Stimulated activated effector memory CD8-positive, alpha-beta T cell treated with anti-CD3 and anti-CD28 coated beads, Interleukin-12 subunit alpha, Interleukin-12 subunit beta, amount 100 ng/mL, for 72 hours (primary cell): ENCODE measurements around the gene ZNF888.

ENCODE experiments used
- ATAC-seq: fragments of 150-1000 bp; cut with Tn5 transposase; 2 replicates; pipeline ENCODE4 v1.10.0; 2021
- DNase-seq, 2 donors: peaks; one replicate each; pipeline ENCODE4 v3.0.0; 2021 to 2022; ENCODE audit warnings: low spot score in 2 of 2
- H3K27ac Mint-ChIP-seq: one replicate; pipeline ENCODE4 v1.8.0; 2022; ENCODE audit warnings: mild to moderate bottlenecking, mixed read lengths
- H3K36me3 Mint-ChIP-seq: one replicate; pipeline ENCODE4 v1.8.0; 2022; ENCODE audit warnings: mild to moderate bottlenecking, mixed read lengths
- H3K4me1 Mint-ChIP-seq: one replicate; pipeline ENCODE4 v1.8.0; 2022; ENCODE audit warnings: mixed read lengths
- H3K4me3 Mint-ChIP-seq: one replicate; pipeline ENCODE4 v1.8.0; 2022; ENCODE audit warnings: mild to moderate bottlenecking, mixed read lengths
- H3K9me3 Mint-ChIP-seq: one replicate; pipeline ENCODE4 v1.8.0; 2022; ENCODE audit warnings: mixed read lengths

ZNF888 gene

DNA sequence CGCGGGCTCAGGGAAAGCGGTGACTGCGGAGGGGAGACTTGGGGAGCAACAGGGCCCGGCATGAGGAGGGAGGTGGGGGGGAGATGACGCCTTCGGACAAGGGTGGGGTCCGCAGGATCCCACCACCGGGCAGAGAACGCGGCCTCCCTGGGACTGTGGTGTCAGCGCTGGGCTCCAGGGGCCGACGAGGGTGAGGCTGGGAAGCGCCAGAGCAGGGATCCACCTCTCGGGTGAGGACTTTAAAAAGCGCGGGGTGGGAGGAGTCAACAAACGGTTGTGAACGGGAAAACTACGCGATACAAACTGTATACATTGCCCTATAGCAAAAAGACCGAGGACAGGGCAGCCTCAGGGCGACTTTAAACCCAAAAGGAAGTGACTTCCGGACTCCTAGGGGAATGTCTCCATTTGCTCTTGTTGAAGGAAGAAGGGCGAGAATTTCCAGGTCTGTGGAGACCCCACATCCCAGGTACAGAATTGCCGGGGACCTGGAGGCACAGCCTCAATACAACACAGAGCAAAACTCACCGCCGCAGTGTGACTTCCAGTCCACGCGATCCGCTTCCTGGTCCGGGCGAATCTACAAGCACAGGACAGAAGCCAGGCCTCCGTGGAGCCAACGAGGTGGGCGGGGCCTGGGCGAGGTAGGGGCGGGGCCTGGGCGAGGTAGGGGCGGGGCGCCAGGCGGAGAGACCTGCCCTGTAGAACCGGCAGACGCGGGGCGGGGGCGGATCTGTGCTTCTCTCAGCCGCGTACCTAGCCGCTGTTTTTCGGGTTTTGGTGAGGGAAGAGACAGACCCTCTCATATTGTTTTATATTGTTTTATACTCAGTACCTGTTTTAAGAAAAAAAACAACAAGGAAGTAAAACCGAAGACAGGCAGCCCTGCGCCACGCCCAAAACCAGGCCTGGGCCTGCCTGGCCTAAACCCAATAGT is at the start of gene ZNF888:
Gene ZNF888, minus strand, starts transcription at position 588 of the 937 bp plus-strand sequence. CDS start 5,555 bp downstream, outside the sequence.
- Mint-ChIP-seq H3K9me3 (no peaks in the 10 kb centered on the region), H3K4me1 (peaks cover 29% of the 10 kb centered on the region), H3K4me3 (peak within 1 kb of the TSS; percentile 82), H3K27ac (peak within 1 kb of the TSS; percentile 94), H3K36me3 (peaks cover 24% of the 10 kb centered on the region)
- DNase-seq = peak; percentile 81 to 86
- peak; percentile 100 for ATAC-seq

DNA sequence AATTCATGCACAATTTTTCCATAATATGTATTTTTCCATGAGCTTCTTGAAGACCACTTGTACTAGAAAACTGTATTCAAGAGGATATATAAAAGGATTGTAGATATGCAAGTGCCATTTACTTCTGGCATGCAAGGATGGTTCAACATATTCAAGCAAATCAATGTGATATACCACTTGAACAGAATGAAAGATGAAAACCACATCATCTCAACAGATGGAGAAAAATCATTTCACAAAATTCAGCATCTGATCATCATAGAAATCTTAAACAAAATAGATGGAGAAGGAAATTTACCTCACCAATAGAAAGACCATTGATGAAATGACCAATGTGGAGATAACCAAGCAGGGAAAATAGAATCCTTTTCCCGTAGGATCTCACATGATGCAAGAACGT is 44.5 kb upstream of the ZNF888 start:
- H3K9me3 Mint-ChIP-seq = peaks cover 10% of the 10 kb centered on the region
- DNase-seq (no peak), ATAC-seq (no peak)
- peaks cover 5% of the 10 kb centered on the region for H3K36me3 Mint-ChIP-seq
- no peak overlapping the region for H3K4me3 Mint-ChIP-seq
- peaks cover 11% of the 10 kb centered on the region for H3K4me1 Mint-ChIP-seq
- no peak overlapping the region for H3K27ac Mint-ChIP-seq

DNA sequence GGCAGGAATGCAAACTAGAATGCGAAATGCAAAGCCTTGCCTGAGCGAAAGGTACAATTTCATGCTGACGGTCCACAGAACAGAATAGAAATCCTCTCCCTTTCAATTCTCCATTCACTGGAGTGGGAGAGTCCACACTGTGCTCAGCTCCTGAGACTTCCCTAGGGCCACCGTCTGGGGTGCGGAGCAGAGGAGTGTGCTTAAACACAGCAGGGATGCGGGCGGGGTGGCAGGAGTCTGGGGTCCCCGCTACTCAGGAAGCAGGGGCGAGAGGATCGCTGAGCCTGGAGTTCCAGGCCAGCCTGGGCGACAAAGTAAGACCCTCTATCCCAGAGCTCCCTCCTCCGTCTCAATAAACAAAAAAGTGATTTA is 40.0 kb upstream of the ZNF888 start:
- ATAC-seq = peak; percentile 14
- H3K4me1 Mint-ChIP-seq = peaks cover 33% of the 10 kb centered on the region

DNA sequence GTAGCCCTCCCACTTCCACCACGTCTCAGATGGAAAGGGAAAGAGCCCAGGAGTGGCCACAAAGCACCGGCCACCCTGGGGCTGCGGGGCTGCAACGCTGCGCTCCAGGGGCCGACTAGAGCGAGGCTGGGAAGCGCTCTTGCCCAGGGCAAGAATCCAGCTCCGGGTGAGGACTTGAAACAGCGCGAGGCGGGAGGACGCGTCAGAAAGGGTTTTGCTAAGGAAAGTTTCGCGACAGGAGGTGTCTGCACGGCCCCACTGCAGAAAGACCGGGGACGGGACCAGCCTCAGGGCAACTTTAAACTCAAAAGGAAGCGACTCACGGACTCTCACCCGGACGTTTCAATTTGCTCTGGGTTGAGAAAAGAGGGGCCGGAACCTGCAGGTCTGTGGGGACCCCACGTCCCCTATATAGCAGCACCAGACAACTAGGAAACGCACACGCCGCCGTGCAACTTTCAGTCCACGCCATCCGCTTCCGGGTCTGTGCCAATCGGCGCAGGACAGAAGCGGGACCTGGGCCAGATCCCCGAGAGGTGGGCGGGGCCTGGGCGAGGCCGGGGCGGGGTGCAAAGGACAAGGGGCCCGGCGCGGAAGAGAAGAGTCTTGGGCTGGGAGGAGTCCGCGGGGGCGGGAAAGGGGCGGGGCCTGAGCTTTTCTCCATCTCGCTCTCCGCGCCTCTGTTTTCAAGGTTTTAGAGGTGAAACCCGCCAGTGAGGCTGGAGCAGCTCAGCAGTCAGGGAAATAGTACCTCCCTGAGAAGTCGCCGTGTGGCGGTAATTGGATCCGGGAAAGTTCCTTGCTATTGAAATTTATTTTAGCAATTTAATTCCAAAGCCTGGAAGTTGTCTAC is 39.4 kb upstream of the ZNF888 start, which contains the start of gene ZNF816:
Gene ZNF816, minus strand, starts transcription at position 488 of the 853 bp plus-strand sequence. CDS start 6,792 bp downstream, outside the sequence.
- Mint-ChIP-seq H3K9me3 (peaks cover 2% of the 10 kb centered on the region), H3K4me1 (peaks cover 33% of the 10 kb centered on the region), H3K36me3 (no peaks in the 10 kb centered on the region), H3K27ac (peak within 1 kb of the TSS; percentile 87), H3K4me3 (peak within 1 kb of the TSS; percentile 90)
- peak; percentile 97 to 98 for DNase-seq
- peak; percentile 100 for ATAC-seq

More for the DNA sequence above, 40.0 kb upstream of the ZNF888 start:
- Mint-ChIP-seq H3K4me3 (peak overlapping the region; percentile 90), H3K36me3 (no peaks in the 10 kb centered on the region), H3K9me3 (peaks cover 2% of the 10 kb centered on the region), H3K27ac (peak overlapping the region; percentile 87)
- no peak for DNase-seq

DNA sequence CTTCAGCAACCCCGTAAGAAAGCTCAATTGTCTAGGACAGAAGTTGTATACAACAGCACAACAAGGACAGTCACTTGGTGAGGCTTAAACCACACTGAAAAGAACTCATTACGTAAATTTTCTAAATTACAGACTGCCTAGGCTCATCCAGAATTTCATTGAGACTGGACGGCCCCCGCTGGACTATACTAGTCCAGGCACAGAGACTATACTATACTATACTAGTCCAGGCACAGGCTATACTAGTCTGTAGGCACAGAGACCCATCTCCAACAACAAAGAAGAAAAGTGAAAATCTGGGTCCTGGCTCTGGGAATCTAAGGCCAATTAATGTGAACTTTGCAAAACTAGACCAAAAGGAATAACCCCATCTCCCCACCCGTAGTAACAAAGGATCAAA is 38.8 kb upstream of the ZNF888 start:
- no peak for DNase-seq
- Mint-ChIP-seq H3K4me3 (peak overlapping the region; percentile 90), H3K36me3 (no peaks in the 10 kb centered on the region), H3K27ac (peak overlapping the region; percentile 87), H3K9me3 (peaks cover 1% of the 10 kb centered on the region), H3K4me1 (peaks cover 33% of the 10 kb centered on the region)
- ATAC-seq = no peak

DNA sequence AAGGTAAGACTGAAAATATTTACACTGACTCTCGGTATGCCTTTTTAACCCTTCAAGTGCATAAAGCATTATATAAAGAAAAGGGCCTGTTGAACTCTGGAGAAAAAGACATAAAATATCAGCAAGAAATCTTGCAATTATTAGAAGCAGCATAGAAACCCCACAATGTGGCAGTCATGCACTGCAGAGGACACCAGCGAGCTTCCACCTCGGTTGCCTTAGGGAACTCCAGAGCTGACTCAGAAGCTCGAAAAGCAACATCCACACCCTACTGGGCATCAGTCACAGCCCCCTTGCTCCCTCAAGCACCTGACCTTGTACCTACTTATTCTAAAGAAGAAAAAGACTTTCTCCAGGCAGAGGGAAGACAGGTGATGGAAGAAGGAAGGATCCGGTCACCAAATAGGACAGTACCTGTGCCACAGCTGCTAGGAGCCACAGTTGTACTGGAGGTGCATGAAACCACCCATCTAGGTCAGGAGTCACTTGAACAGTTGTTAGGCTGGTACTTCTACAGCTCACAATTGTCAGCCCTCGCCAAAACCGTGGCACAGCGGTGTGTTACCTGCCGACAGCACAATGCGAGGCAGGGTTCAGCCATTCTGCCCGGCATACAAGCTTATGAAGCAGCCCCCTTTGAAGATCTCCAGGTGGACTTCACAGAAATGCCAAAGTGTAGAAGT is 36.5 kb upstream of the ZNF888 start:
- Mint-ChIP-seq H3K36me3 (peaks cover 19% of the 10 kb centered on the region), H3K27ac (no peak overlapping the region), H3K4me1 (peaks cover 33% of the 10 kb centered on the region), H3K4me3 (no peak overlapping the region), H3K9me3 (peaks cover 11% of the 10 kb centered on the region)
- no peak for DNase-seq
- no peak for ATAC-seq

DNA sequence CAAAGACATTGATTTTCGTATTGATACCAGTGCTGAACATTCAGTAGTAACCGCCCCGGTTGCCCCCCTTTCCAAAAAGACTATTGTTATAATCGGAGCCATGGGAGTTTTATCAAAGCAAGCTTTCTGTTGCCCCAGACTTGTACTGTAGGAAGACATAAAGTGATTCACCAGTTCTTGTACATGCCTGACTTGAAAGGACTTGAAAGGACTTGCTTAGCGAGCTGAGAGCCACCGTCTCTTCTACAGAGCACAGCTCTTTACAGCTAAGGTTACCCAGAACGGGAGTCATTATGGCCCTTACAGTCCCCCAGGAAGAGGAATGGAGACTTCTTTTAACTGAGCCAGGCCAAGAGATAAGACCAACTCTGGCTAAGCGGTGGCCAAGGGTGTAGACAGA is 34.4 kb upstream of the ZNF888 start:
- H3K36me3 Mint-ChIP-seq = peaks cover 41% of the 10 kb centered on the region
- H3K4me1 Mint-ChIP-seq = peaks cover 22% of the 10 kb centered on the region
- H3K27ac Mint-ChIP-seq = no peak overlapping the region
- no peak for DNase-seq
- H3K9me3 Mint-ChIP-seq = peaks cover 12% of the 10 kb centered on the region
- ATAC-seq = no peak
- no peak overlapping the region for H3K4me3 Mint-ChIP-seq

DNA sequence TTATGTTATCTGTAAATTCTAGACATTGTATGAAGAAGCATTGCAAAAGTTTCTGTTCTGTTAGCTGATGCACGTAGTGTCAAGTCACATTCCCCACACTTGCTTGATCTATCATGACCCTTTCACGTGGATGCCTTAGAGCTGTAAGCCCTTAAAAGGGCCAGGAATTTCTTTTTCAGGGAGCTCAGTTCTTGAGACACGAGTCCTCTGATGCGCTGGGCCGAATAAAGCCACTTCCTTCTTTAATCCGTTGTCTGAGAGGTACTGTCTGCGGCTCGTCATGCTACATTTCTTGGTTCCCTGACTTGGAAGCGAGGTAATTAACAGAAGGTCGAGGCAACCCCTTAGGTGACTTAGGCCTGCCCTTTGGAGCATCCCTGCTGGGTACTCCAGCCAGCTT is 33.7 kb upstream of the ZNF888 start:
- Mint-ChIP-seq H3K27ac (no peak overlapping the region), H3K4me1 (peaks cover 17% of the 10 kb centered on the region), H3K4me3 (no peak overlapping the region), H3K9me3 (peaks cover 15% of the 10 kb centered on the region), H3K36me3 (peaks cover 48% of the 10 kb centered on the region)
- no peak for DNase-seq
- ATAC-seq = no peak

DNA sequence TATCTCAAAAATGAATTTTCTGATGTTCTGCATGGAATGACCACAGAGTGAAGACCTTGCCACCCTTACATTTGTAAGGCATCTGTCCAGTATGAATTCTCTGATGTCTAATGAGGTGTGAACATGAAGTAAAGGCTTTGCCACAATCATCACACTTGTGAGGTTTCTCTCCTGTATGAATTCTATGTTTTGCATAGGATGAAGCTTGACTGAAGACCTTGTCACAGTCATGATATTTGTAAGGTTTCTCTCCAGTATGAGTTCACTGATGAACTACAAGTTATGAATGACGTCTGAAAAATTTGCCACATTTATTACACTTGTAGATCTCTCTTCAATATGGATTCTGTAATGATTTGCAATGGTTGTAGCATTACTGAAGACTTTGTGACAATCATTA is 26.2 kb upstream of the ZNF888 start:
- Mint-ChIP-seq H3K4me3 (no peak overlapping the region), H3K9me3 (peaks cover 20% of the 10 kb centered on the region), H3K36me3 (peaks cover 45% of the 10 kb centered on the region), H3K27ac (no peak overlapping the region), H3K4me1 (no peaks in the 10 kb centered on the region)
- DNase-seq (no peak), ATAC-seq (no peak)

DNA sequence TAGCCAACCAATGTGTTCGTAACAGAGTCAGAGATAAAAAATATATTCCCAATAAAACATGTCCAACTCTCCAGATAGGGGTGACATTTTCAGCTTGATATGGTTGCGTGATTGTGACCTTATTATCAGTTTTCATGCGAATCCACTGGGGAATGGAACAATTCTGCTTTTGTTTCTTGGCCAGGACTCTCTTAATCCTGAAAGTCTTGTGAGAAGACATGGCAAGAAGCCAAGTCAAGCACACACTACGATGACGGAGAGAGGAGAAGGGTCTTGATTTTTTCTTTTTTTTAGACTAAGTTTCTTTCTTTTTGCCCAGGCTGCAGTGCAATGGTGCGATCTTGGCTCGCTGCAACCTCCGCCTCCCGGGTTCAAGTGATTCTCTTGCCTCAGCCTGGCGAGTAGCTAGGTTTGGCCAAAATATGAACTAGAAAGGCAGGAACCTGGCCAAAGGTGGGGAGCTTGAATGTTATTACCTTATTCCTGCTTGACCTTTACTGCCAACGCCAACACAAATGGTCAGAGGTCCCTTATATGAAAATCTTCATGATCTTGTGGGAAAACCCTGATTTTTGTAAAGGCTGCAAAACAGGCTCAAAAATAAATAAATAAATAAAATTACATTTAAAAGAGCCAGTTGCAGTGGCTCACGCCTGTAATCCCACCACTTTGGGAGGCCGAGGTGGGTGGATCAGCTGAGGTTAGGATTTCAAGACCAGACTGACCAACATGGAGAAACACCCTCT is 25.0 kb upstream of the ZNF888 start:
- Mint-ChIP-seq H3K36me3 (peaks cover 33% of the 10 kb centered on the region), H3K9me3 (peaks cover 20% of the 10 kb centered on the region), H3K4me1 (no peaks in the 10 kb centered on the region), H3K27ac (no peak overlapping the region), H3K4me3 (no peak overlapping the region)
- DNase-seq (no peak), ATAC-seq (no peak)

DNA sequence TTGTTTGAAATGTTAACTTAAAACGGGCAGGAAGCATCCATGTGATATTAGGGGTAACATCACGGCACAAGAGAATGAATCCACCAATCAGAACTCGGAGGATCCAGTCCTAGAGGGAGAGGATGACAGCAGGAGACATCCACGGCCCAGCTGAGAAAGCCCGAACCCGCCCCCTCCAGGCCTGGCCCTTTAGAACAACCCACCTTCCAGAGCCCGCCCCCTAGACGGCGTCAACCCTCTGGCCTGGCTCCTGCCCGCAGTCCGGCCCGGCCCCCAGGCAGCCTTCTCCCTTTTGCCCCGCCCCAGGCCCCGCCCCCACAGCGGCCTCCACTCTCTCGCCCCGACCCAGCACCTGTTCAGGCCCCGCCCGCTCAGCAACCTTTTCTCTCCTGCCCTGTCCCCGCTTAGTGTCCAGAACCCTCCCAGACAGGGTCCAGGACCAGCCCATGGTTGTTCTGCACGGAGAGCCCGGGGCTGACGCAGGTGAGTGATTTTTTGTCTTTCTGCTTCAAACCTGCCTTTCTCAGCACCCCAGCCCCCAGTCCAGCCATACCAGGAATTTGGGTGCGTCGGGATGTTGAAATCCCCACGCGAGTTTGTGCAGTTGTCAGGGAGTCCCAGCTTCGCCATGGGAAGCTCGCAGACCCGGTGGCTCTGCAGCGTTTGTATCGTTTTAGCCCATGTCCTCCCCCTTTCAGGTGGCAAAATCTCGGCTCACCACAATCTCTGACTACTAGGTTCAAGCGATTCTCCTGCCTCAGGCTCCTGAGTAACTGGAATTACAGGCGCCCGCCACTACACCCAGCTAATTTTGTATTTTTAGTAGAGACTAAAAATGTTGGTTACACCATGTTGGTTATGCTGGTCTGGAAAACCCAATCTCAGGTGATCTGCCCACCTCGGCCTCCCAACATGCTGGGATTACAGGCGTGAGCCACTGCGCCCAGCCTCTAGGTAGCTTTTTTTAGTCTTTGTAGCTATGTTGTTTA is 23.4 kb upstream of the ZNF888 start:
- peaks cover 5% of the 10 kb centered on the region for H3K4me1 Mint-ChIP-seq
- DNase-seq (no peak), ATAC-seq (no peak)
- no peak overlapping the region for H3K27ac Mint-ChIP-seq
- peaks cover 17% of the 10 kb centered on the region for H3K36me3 Mint-ChIP-seq
- no peak overlapping the region for H3K4me3 Mint-ChIP-seq
- peaks cover 16% of the 10 kb centered on the region for H3K9me3 Mint-ChIP-seq

DNA sequence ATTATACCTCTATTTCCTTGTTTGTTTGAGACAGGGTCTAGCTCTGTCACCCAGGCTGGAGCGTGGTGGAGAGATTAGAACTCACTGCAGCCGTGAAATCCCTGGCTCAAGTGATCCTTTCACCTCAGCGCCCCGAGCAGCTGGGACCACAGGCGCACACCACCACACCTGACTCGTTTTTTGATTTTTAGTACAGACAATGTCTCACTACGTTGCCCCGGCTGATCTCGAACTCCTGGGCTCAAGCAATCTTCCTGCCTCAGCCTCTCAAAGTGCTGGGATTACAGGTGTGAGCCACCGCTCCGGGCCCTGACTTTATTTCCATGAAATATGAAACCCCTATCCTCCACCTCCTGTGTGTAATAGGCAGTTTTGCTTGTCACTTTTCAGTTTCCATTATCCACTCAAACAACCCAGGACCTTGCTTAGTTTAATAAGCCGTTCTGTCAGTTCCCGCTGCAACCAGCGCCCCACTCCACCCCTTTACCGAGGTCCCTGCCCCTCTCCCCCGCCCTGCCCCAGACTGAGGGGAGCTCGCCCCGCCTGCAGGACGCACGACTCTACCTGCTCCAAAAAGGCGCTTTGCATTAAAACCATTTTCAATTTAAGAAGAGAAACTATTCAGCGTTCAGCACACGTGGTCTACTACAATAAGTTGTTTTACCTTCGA is 22.6 kb upstream of the ZNF888 start:
- DNase-seq (no peak), ATAC-seq (no peak)
- peaks cover 9% of the 10 kb centered on the region for H3K36me3 Mint-ChIP-seq
- no peak overlapping the region for H3K27ac Mint-ChIP-seq
- H3K4me3 Mint-ChIP-seq = no peak overlapping the region
- peaks cover 14% of the 10 kb centered on the region for H3K9me3 Mint-ChIP-seq
- H3K4me1 Mint-ChIP-seq = peaks cover 13% of the 10 kb centered on the region
